Breast epithelium (tissue), 4 donors: ENCODE data around the gene GGA3. TPM values are rescaled to one million over a fixed set of nuclear protein-coding genes. Genes with fewer than 3 reads are reported as not detected.

Source experiments
- DNase-seq, 2 donors: peaks; one replicate each; pipeline ENCODE4 v3.0.0-alpha.2; 2019; ENCODE audit warnings: low spot score in 2 of 2
- H3K27ac ChIP-seq, 2 donors: fragments of 200-600 bp; sonication (generic) in 1 of 2; one replicate each; pipeline ENCODE4 v1.5.1; 2016 to 2019; ENCODE audit warnings: mild to moderate bottlenecking in 1 of 2
- H3K27me3 ChIP-seq, 2 donors: fragments of 200-600 bp; sonication (generic) in 1 of 2; one replicate each; pipeline versions ENCODE4 v1.5.1 to v1.6.0; 2017 to 2019; ENCODE audit warnings: control low read depth in 1 of 2, mild to moderate bottlenecking in 1 of 2
- H3K36me3 ChIP-seq: fragments of 200-600 bp; one replicate; pipeline ENCODE4 v1.5.1; 2019
- H3K4me1 ChIP-seq, 2 donors: fragments of 200-600 bp; sonication (generic); one replicate each; pipeline ENCODE4 v1.5.1; 2016 to 2019; ENCODE audit warnings: control low read depth in 1 of 2
- H3K4me3 ChIP-seq, 3 donors: fragments of 200-600 bp; sonication (generic); 1 replicate in 2 of 3; 2 replicates in 1 of 3; pipeline ENCODE4 v1.5.1; 2016 to 2019; ENCODE audit warnings: mild to moderate bottlenecking in 3 of 3, moderate library complexity in 2 of 3
- H3K9me3 ChIP-seq, 2 donors: fragments of 200-600 bp; sonication (generic) in 1 of 2; one replicate each; pipeline ENCODE4 v1.5.1; 2016 to 2019; ENCODE audit warnings: control low read depth in 1 of 2
- POLR2A ChIP-seq: fragments of 450-650 bp; IDR thresholded peaks from one replicate; pipeline ENCODE4 v1.6.1; 2016; ENCODE audit warnings: antibody characterized with exemption, mild to moderate bottlenecking, moderate library complexity
- POLR2AphosphoS5 ChIP-seq, 3 donors: sonication (generic); formaldehyde crosslinking; IDR thresholded peaks; one replicate each; pipeline ENCODE4 v1.6.1; 2017; ENCODE audit warnings: antibody characterized with exemption in 3 of 3
- intact Hi-C: fragments of 100-400 bp; cut with DNase I; formaldehyde crosslinking; loops from one replicate; pipeline ENCODE4 v1.15.1; 2023; ENCODE audit warnings: low total_unique reads
- total RNA-seq, 3 donors: library from RNA; depleted of rRNA; stranded (reverse); fragments of >200 nt; gene quantifications; one replicate each; pipeline ENCODE4 v1.1.0, GENCODE V29; 2016
- TF ChIP-seq, protein P1 (sequence below), 3 donors: fragments of 450-650 bp; IDR thresholded peaks; one replicate each; pipeline ENCODE4 v1.5.1; 2016 to 2017; ENCODE audit warnings: antibody characterized with exemption in 3 of 3, mild to moderate bottlenecking in 3 of 3, moderate library complexity in 3 of 3

The GGA3 gene, protein sequence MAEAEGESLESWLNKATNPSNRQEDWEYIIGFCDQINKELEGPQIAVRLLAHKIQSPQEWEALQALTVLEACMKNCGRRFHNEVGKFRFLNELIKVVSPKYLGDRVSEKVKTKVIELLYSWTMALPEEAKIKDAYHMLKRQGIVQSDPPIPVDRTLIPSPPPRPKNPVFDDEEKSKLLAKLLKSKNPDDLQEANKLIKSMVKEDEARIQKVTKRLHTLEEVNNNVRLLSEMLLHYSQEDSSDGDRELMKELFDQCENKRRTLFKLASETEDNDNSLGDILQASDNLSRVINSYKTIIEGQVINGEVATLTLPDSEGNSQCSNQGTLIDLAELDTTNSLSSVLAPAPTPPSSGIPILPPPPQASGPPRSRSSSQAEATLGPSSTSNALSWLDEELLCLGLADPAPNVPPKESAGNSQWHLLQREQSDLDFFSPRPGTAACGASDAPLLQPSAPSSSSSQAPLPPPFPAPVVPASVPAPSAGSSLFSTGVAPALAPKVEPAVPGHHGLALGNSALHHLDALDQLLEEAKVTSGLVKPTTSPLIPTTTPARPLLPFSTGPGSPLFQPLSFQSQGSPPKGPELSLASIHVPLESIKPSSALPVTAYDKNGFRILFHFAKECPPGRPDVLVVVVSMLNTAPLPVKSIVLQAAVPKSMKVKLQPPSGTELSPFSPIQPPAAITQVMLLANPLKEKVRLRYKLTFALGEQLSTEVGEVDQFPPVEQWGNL
- total RNA-seq, result 10 to 100 TPM; 20.0 to 35.0 (median 32.8) TPM

- peak within 1 kb of the TSS; percentile 97 to 99 for H3K27ac ChIP-seq
- H3K9me3 ChIP-seq, result no peaks in the 10 kb centered on the region
- peak within 1 kb of the TSS; percentile 89 to 100 (median 99) for H3K4me3 ChIP-seq
- intact Hi-C loops, result no loop called here
- no peaks in the 10 kb centered on the region for H3K27me3 ChIP-seq
- DNase-seq, result peak; percentile 95 to 96
- TF ChIP-seq, protein P1, sequence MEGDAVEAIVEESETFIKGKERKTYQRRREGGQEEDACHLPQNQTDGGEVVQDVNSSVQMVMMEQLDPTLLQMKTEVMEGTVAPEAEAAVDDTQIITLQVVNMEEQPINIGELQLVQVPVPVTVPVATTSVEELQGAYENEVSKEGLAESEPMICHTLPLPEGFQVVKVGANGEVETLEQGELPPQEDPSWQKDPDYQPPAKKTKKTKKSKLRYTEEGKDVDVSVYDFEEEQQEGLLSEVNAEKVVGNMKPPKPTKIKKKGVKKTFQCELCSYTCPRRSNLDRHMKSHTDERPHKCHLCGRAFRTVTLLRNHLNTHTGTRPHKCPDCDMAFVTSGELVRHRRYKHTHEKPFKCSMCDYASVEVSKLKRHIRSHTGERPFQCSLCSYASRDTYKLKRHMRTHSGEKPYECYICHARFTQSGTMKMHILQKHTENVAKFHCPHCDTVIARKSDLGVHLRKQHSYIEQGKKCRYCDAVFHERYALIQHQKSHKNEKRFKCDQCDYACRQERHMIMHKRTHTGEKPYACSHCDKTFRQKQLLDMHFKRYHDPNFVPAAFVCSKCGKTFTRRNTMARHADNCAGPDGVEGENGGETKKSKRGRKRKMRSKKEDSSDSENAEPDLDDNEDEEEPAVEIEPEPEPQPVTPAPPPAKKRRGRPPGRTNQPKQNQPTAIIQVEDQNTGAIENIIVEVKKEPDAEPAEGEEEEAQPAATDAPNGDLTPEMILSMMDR (IDR thresholded peaks at IDR 0.05), result peak in 1 of 3 donors; percentile 6
- TF ChIP-seq POLR2AphosphoS5 (IDR thresholded peaks at IDR 0.05) (peak; percentile 68 to 93 (median 91)), POLR2A (peak; percentile 59)
- peaks cover 0 to 12% of the 10 kb centered on the region in 2 donors for H3K4me1 ChIP-seq
- no peaks in the 10 kb centered on the region for H3K36me3 ChIP-seq
Measured at GRCh38 chr17:75261336-75262111, at the start of gene GGA3, which contains the start of gene MRPS7. Gene GGA3, minus strand, starts transcription at chr17:75261606. Its CDS starts 19 bp downstream, at chr17:75261587. Gene MRPS7, plus strand, starts transcription at chr17:75261879. Its CDS starts 22 bp downstream, at chr17:75261901.

GRCh38 chr17:75308732-75309629, 47.6 kb upstream of the GGA3 start:
- Histone ChIP-seq H3K27ac (peak overlapping the region in 1 of 2 donors; percentile 10), H3K4me3 (no peak overlapping the region), H3K36me3 (no peaks in the 10 kb centered on the region), H3K9me3 (no peaks in the 10 kb centered on the region), H3K4me1 (no peaks in the 10 kb centered on the region), H3K27me3 (no peaks in the 10 kb centered on the region)
- TF ChIP-seq POLR2A, result no peak
- TF ChIP-seq POLR2AphosphoS5 (IDR thresholded peaks at IDR 0.05), result no peak
- TF ChIP-seq, protein P1 (IDR thresholded peaks at IDR 0.05), result no peak
- no peak for DNase-seq
- intact Hi-C loops, result no loop called here

DNA sequence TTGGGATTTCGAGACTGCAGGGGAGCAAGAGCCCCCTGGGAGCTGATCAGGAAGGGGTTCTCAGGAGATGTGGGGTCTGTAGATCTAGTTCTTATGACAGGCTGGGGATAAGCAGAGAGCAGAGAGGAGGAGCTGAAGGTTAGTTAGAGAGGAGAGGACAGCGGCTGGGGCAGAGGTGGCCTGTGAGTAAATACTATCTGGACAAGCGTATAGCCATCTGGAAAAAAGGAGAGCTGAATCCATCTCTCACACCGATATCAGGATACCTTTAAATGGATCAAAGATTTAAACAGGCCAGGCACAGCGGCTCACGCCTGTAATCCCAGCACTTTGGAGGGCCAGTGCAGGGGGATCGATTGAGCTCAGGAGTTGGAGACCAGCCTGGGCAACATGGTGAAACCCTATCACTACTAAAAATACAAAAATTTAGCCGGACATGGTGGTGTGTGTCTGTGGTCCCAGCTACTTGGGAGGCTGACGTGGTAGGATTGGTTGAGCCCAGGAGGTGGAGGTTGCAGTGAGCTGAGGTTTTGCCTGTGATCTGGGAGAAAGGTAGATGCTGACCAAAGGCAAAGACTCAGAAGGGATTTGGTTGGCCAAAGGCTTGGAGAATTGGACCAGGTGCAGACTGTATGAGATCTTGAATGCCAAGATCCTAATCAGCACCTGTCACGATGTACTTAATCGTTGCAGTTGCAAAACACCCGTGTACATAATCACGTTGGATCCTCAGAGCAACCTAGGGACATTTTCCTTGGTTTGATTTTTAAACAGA, 46.7 kb upstream of the GGA3 start:
- no peaks in the 10 kb centered on the region for H3K27me3 ChIP-seq
- DNase-seq, result no peak
- H3K4me1 ChIP-seq, result no peaks in the 10 kb centered on the region
- intact Hi-C loops, result no loop called here
- TF ChIP-seq POLR2AphosphoS5 (IDR thresholded peaks at IDR 0.05) (no peak), POLR2A (no peak)
- TF ChIP-seq, protein P1 (IDR thresholded peaks at IDR 0.05), result no peak
- H3K27ac ChIP-seq, result no peak overlapping the region
- H3K36me3 ChIP-seq, result no peaks in the 10 kb centered on the region
- no peaks in the 10 kb centered on the region for H3K9me3 ChIP-seq
- H3K4me3 ChIP-seq, result no peak overlapping the region

- Histone ChIP-seq H3K4me3 (no peak overlapping the region), H3K27ac (no peak overlapping the region), H3K27me3 (no peaks in the 10 kb centered on the region), H3K36me3 (no peaks in the 10 kb centered on the region), H3K4me1 (no peaks in the 10 kb centered on the region), H3K9me3 (no peaks in the 10 kb centered on the region)
- TF ChIP-seq, protein P1 (IDR thresholded peaks at IDR 0.05), result no peak
- TF ChIP-seq POLR2A (no peak), POLR2AphosphoS5 (IDR thresholded peaks at IDR 0.05) (no peak)
- DNase-seq, result no peak
- intact Hi-C loops, result no loop called here
Measured at GRCh38 chr17:75301502-75302206, 40.2 kb upstream of the GGA3 start.
